Effector memory CD4-positive, alpha-beta T cell (primary cell): ENCODE results near the gene PDILT.

Experiments
- DNase-seq, 3 donors: peaks; one replicate each; pipeline ENCODE4 v3.0.0-alpha.2; 2020
- H3K27ac ChIP-seq: 2 replicates; pipeline ENCODE4 v1.7.0; 2013; ENCODE audit warnings: mild to moderate bottlenecking, low read length, moderate library complexity; ENCODE audit not compliant: insufficient read depth, poor library complexity, severe bottlenecking
- H3K27me3 ChIP-seq: replicated peaks from 2 replicates; pipeline ENCODE4 v1.7.0; 2013; ENCODE audit warnings: mild to moderate bottlenecking, low read length; ENCODE audit not compliant: insufficient read depth, control insufficient read depth, poor library complexity, severe bottlenecking
- H3K36me3 ChIP-seq: 2 replicates; pipeline ENCODE4 v1.7.0; 2013; ENCODE audit warnings: mild to moderate bottlenecking, low read length, moderate library complexity; ENCODE audit not compliant: control insufficient read depth, insufficient read depth
- H3K4me1 ChIP-seq: 2 replicates; pipeline ENCODE4 v1.7.0; 2013; ENCODE audit warnings: low read length, mild to moderate bottlenecking; ENCODE audit not compliant: control insufficient read depth, insufficient read depth, poor library complexity, severe bottlenecking
- H3K4me3 ChIP-seq: 2 replicates; pipeline ENCODE4 v1.7.0; 2013; ENCODE audit warnings: low read length, low read depth, mild to moderate bottlenecking; ENCODE audit not compliant: insufficient read depth, poor library complexity, severe bottlenecking
- H3K9me3 ChIP-seq: 2 replicates; pipeline ENCODE4 v1.7.0; 2013; ENCODE audit warnings: mild to moderate bottlenecking, low read length, moderate library complexity; ENCODE audit not compliant: control insufficient read depth

The PDILT gene

GRCh38 chr16:20409398-20410120, 5.0 kb upstream of the PDILT start, which contains the start of gene ACSM5:
ACSM5 (plus strand) TSS chr16:20409534; CDS start chr16:20411485, 1,951 bp downstream.
- no peaks in the 10 kb centered on the region for H3K9me3 ChIP-seq
- no peak within 1 kb of the TSS for H3K4me3 ChIP-seq
- H3K4me1 ChIP-seq: no peaks in the 10 kb centered on the region
- H3K27me3 ChIP-seq: no peaks in the 10 kb centered on the region
- no peak within 1 kb of the TSS for H3K27ac ChIP-seq
- no peaks in the 10 kb centered on the region for H3K36me3 ChIP-seq
- no peak for DNase-seq

GRCh38 chr16:20402651-20403050, 1.9 kb downstream of the PDILT start:
- no peaks in the 10 kb centered on the region for H3K4me1 ChIP-seq
- no peaks in the 10 kb centered on the region for H3K27me3 ChIP-seq
- no peaks in the 10 kb centered on the region for H3K9me3 ChIP-seq
- H3K27ac ChIP-seq: no peak overlapping the region
- H3K4me3 ChIP-seq: no peak overlapping the region
- no peak for DNase-seq
- no peaks in the 10 kb centered on the region for H3K36me3 ChIP-seq

- H3K36me3 ChIP-seq: no peaks in the 10 kb centered on the region
- no peaks in the 10 kb centered on the region for H3K4me1 ChIP-seq
These were observed 3.0 kb downstream of the PDILT start for GRCh38 chr16:20401475-20402016.

GRCh38 chr16:20401066-20401465, 3.5 kb downstream of the PDILT start:
- no peaks in the 10 kb centered on the region for H3K36me3 ChIP-seq
- DNase-seq: no peak
- no peak overlapping the region for H3K27ac ChIP-seq

More at GRCh38 chr16:20401475-20402016, 3.0 kb downstream of the PDILT start:
- no peak overlapping the region for H3K27ac ChIP-seq
- no peak overlapping the region for H3K4me3 ChIP-seq
- H3K9me3 ChIP-seq: no peaks in the 10 kb centered on the region
- no peak for DNase-seq
- H3K27me3 ChIP-seq: no peaks in the 10 kb centered on the region

GRCh38 chr16:20399185-20399584, 5.4 kb downstream of the PDILT start:
- H3K9me3 ChIP-seq: no peaks in the 10 kb centered on the region
- no peaks in the 10 kb centered on the region for H3K27me3 ChIP-seq

More at GRCh38 chr16:20401066-20401465, 3.5 kb downstream of the PDILT start:
- Histone ChIP-seq H3K4me3 (no peak overlapping the region), H3K9me3 (no peaks in the 10 kb centered on the region), H3K27me3 (no peaks in the 10 kb centered on the region), H3K4me1 (no peaks in the 10 kb centered on the region)

GRCh38 chr16:20398603-20399002, 5.9 kb downstream of the PDILT start:
- Histone ChIP-seq H3K4me3 (no peak overlapping the region), H3K36me3 (no peaks in the 10 kb centered on the region), H3K27me3 (no peaks in the 10 kb centered on the region), H3K9me3 (no peaks in the 10 kb centered on the region), H3K4me1 (no peaks in the 10 kb centered on the region), H3K27ac (no peak overlapping the region)
- DNase-seq: no peak

More at GRCh38 chr16:20399185-20399584, 5.4 kb downstream of the PDILT start:
- H3K36me3 ChIP-seq: no peaks in the 10 kb centered on the region
- no peaks in the 10 kb centered on the region for H3K4me1 ChIP-seq
- no peak for DNase-seq
- no peak overlapping the region for H3K27ac ChIP-seq
- H3K4me3 ChIP-seq: no peak overlapping the region

- Histone ChIP-seq H3K36me3 (no peaks in the 10 kb centered on the region), H3K4me1 (no peaks in the 10 kb centered on the region), H3K4me3 (no peak overlapping the region), H3K27me3 (no peaks in the 10 kb centered on the region), H3K9me3 (no peaks in the 10 kb centered on the region), H3K27ac (no peak overlapping the region)
- no peak for DNase-seq
These were observed 7.0 kb downstream of the PDILT start for GRCh38 chr16:20397468-20398074.

- no peak overlapping the region for H3K27ac ChIP-seq
- H3K4me1 ChIP-seq: no peaks in the 10 kb centered on the region
- no peak for DNase-seq
- H3K4me3 ChIP-seq: no peak overlapping the region
- H3K27me3 ChIP-seq: no peaks in the 10 kb centered on the region
- no peaks in the 10 kb centered on the region for H3K9me3 ChIP-seq
- H3K36me3 ChIP-seq: no peaks in the 10 kb centered on the region
These were observed 7.6 kb downstream of the PDILT start for GRCh38 chr16:20396846-20397467.

GRCh38 chr16:20395946-20396345, 8.6 kb downstream of the PDILT start:
- H3K4me1 ChIP-seq: no peaks in the 10 kb centered on the region
- no peak overlapping the region for H3K4me3 ChIP-seq
- no peak overlapping the region for H3K27ac ChIP-seq
- H3K36me3 ChIP-seq: no peaks in the 10 kb centered on the region
- no peaks in the 10 kb centered on the region for H3K27me3 ChIP-seq
- no peak for DNase-seq
- no peaks in the 10 kb centered on the region for H3K9me3 ChIP-seq
